Activated naive CD4-positive, alpha-beta T cell treated with anti-CD3 and anti-CD28 coated beads, Interleukin-2, amount 50 U/mL, for 72 hours (primary cell): Measurements from ENCODE around the gene TPK1. TPM values are rescaled to one million over a fixed set of nuclear protein-coding genes. Genes with fewer than 3 reads are reported as not detected.
"Not testable (repeated sequence)": the region's sequence is repeated elsewhere in the genome, so short reads cannot be mapped to it uniquely, and the experiment has no call there.

Experiments
- ATAC-seq, 2 donors: fragments of 150-1000 bp; cut with Tn5 transposase; 2 replicates each; pipeline ENCODE4 v1.10.0; 2021; ENCODE audit warnings: mild to moderate bottlenecking in 2 of 2, moderate library complexity in 2 of 2
- DNase-seq, 2 donors: peaks; one replicate each; pipeline ENCODE4 v3.0.0; 2021 to 2022; ENCODE audit warnings: low spot score in 2 of 2
- H3K27ac Mint-ChIP-seq, 2 donors: one replicate each; pipeline ENCODE4 v1.8.0; 2022; ENCODE audit warnings: mild to moderate bottlenecking in 2 of 2, mixed read lengths in 2 of 2
- H3K36me3 Mint-ChIP-seq, 2 donors: one replicate each; pipeline ENCODE4 v1.8.0; 2022; ENCODE audit warnings: mixed read lengths in 2 of 2
- H3K9me3 Mint-ChIP-seq, 2 donors: one replicate each; pipeline ENCODE4 v1.8.0; 2022; ENCODE audit warnings: mixed read lengths in 2 of 2
- total RNA-seq, 2 donors: library from RNA; stranded (reverse); gene quantifications; one replicate each; pipeline ENCODE4 v1.2.3, GENCODE V29; 2022

TPK1 gene
- total RNA-seq, 2 donors from 2014 or later = 20.8 to 23.1 TPM

GRCh38 chr7:144792050-144792449, 43.8 kb downstream of the TPK1 start:
- H3K36me3 Mint-ChIP-seq = peaks cover 3 to 6% of the 10 kb centered on the region in 2 donors
- no peak overlapping the region for H3K27ac Mint-ChIP-seq
- DNase-seq (no peak), ATAC-seq (no peak)
- H3K9me3 Mint-ChIP-seq = peaks cover 0 to 1% of the 10 kb centered on the region in 2 donors

- no peaks in the 10 kb centered on the region for H3K9me3 Mint-ChIP-seq
- peaks cover 0 to under 1% of the 10 kb centered on the region in 2 donors for H3K36me3 Mint-ChIP-seq
- ATAC-seq (no peak), DNase-seq (no peak)
- no peak overlapping the region for H3K27ac Mint-ChIP-seq
These were observed 44.4 kb downstream of the TPK1 start for GRCh38 chr7:144791488-144791887.

- DNase-seq = no peak
- Mint-ChIP-seq H3K36me3 (no peaks in the 10 kb centered on the region), H3K9me3 (no peaks in the 10 kb centered on the region)
These were observed 48.7 kb downstream of the TPK1 start for GRCh38 chr7:144787127-144787526.

GRCh38 chr7:144786522-144786921, 49.3 kb downstream of the TPK1 start:
- peak in 1 of 2 donors; percentile 53 for ATAC-seq
- Mint-ChIP-seq H3K9me3 (no peaks in the 10 kb centered on the region), H3K27ac (no peak overlapping the region), H3K36me3 (no peaks in the 10 kb centered on the region)
- DNase-seq = no peak

More at GRCh38 chr7:144787127-144787526, 48.7 kb downstream of the TPK1 start:
- ATAC-seq = no peak
- no peak overlapping the region for H3K27ac Mint-ChIP-seq

- no peak for DNase-seq
- no peak for ATAC-seq
- H3K9me3 Mint-ChIP-seq = no peaks in the 10 kb centered on the region
- H3K36me3 Mint-ChIP-seq = no peaks in the 10 kb centered on the region
- no peak overlapping the region for H3K27ac Mint-ChIP-seq
These were observed 49.8 kb downstream of the TPK1 start for GRCh38 chr7:144786079-144786478.

- H3K36me3 Mint-ChIP-seq = no peaks in the 10 kb centered on the region
- ATAC-seq (no peak), DNase-seq (no peak)
- no peaks in the 10 kb centered on the region for H3K9me3 Mint-ChIP-seq
- H3K27ac Mint-ChIP-seq = no peak overlapping the region
These were observed 50.3 kb downstream of the TPK1 start for GRCh38 chr7:144785521-144785920.

GRCh38 chr7:144784943-144785342, 50.9 kb downstream of the TPK1 start:
- Mint-ChIP-seq H3K9me3 (no peaks in the 10 kb centered on the region), H3K36me3 (no peaks in the 10 kb centered on the region), H3K27ac (no peak overlapping the region)
- no peak for ATAC-seq
- DNase-seq = no peak

- Mint-ChIP-seq H3K9me3 (no peaks in the 10 kb centered on the region), H3K36me3 (no peaks in the 10 kb centered on the region), H3K27ac (no peak overlapping the region)
- ATAC-seq (no peak), DNase-seq (no peak)
These were observed 51.4 kb downstream of the TPK1 start for GRCh38 chr7:144784441-144784840.

- Mint-ChIP-seq H3K27ac (no peak overlapping the region), H3K36me3 (peaks cover under 1 to 2% of the 10 kb centered on the region in 2 donors), H3K9me3 (peaks cover under 1 to 2% of the 10 kb centered on the region in 2 donors)
- no peak for ATAC-seq
- no peak for DNase-seq
These were observed 53.0 kb downstream of the TPK1 start for GRCh38 chr7:144782883-144783282.

GRCh38 chr7:144780071-144780608, 55.7 kb downstream of the TPK1 start:
- Mint-ChIP-seq H3K27ac (no peak overlapping the region), H3K9me3 (peaks cover 9 to 14% of the 10 kb centered on the region in 2 donors), H3K36me3 (peaks cover 7 to 9% of the 10 kb centered on the region in 2 donors)
- ATAC-seq = peak in 1 of 2 donors; percentile 22
- no peak for DNase-seq

GRCh38 chr7:144777889-144778288, 58.0 kb downstream of the TPK1 start:
- Mint-ChIP-seq H3K27ac (peak overlapping the region in 1 of 2 donors; percentile 73), H3K9me3 (peaks cover 9 to 14% of the 10 kb centered on the region in 2 donors)
- not testable (repeated sequence) for H3K36me3 Mint-ChIP-seq, ATAC-seq, DNase-seq

- Mint-ChIP-seq H3K27ac (no peak overlapping the region), H3K9me3 (peaks cover 9 to 14% of the 10 kb centered on the region in 2 donors), H3K36me3 (peaks cover 7 to 9% of the 10 kb centered on the region in 2 donors)
- ATAC-seq (no peak), DNase-seq (no peak)
These were observed 58.6 kb downstream of the TPK1 start for GRCh38 chr7:144777005-144777839.

GRCh38 chr7:144776447-144776846, 59.4 kb downstream of the TPK1 start:
- peaks cover 9 to 14% of the 10 kb centered on the region in 2 donors for H3K9me3 Mint-ChIP-seq
- H3K36me3 Mint-ChIP-seq = peaks cover 7 to 9% of the 10 kb centered on the region in 2 donors
- no peak for ATAC-seq
- no peak for DNase-seq
- H3K27ac Mint-ChIP-seq = peak overlapping the region in 1 of 2 donors; percentile 29

GRCh38 chr7:144775749-144776148, 60.1 kb downstream of the TPK1 start:
- Mint-ChIP-seq H3K27ac (no peak overlapping the region), H3K36me3 (peaks cover 7 to 9% of the 10 kb centered on the region in 2 donors), H3K9me3 (peaks cover 9 to 14% of the 10 kb centered on the region in 2 donors)
- ATAC-seq (no peak), DNase-seq (no peak)

- H3K36me3 Mint-ChIP-seq = peaks cover 0 to 5% of the 10 kb centered on the region in 2 donors
- H3K9me3 Mint-ChIP-seq = peaks cover 6% of the 10 kb centered on the region in 2 donors
These were observed 63.9 kb downstream of the TPK1 start for GRCh38 chr7:144771927-144772326.

GRCh38 chr7:144771174-144771573, 64.7 kb downstream of the TPK1 start:
- Mint-ChIP-seq H3K27ac (no peak overlapping the region), H3K36me3 (peaks cover 0 to 6% of the 10 kb centered on the region in 2 donors), H3K9me3 (peaks cover 6% of the 10 kb centered on the region in 2 donors)
- no peak for ATAC-seq
- no peak for DNase-seq

More at GRCh38 chr7:144771927-144772326, 63.9 kb downstream of the TPK1 start:
- ATAC-seq (no peak), DNase-seq (no peak)
- no peak overlapping the region for H3K27ac Mint-ChIP-seq

GRCh38 chr7:144769352-144769751, 66.5 kb downstream of the TPK1 start:
- no peaks in the 10 kb centered on the region for H3K9me3 Mint-ChIP-seq
- ATAC-seq (no peak), DNase-seq (no peak)
- H3K36me3 Mint-ChIP-seq = peaks cover 0 to 6% of the 10 kb centered on the region in 2 donors
- no peak overlapping the region for H3K27ac Mint-ChIP-seq
